ENCODE data around the gene SMIM45.

DNA sequence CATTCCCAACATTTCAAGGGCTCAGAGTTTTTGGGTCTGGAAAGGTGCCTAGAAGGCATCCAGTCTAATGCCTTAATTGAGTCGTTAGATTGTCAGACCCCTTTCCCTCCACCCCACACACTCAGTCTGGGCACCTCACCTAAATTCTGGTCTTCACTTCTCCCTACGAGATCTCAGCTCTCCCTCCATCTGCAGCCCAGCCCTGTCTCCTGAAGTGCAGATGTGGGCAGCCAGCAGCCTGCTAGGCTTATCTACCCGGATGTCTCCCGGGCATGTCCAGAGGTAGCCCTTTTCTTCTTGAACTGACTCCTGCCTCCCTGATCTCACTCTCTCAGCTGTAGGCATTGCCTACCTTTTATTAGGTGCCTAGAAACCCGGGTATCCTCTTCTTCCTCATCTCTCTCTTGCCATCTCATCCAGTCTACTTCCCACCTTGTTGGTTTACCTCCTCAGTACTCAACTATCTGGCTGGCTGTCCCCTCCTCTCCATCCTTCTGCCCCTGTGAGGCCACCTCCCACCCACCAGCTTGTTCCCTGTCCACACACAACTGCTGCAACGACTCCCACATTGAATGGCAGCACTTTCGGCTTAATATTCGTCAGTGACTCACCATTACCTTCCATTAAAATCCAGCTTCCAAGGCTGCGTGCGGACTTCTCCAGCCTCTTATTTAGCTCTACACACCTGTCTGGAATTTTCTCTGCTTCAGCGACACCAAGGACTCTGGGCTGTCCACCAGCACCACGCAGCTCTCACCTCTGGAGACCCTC lies 23.5 kb downstream of the SMIM45 start:
- no peak for TF ChIP-seq SMC3 (IDR thresholded peaks at IDR 0.05; ENCODE audit: low read depth, low read length)
- TF ChIP-seq POLR2A (IDR thresholded peaks at IDR 0.05; ENCODE audit: low read depth, low read length) = no peak
- TF ChIP-seq, protein P1, sequence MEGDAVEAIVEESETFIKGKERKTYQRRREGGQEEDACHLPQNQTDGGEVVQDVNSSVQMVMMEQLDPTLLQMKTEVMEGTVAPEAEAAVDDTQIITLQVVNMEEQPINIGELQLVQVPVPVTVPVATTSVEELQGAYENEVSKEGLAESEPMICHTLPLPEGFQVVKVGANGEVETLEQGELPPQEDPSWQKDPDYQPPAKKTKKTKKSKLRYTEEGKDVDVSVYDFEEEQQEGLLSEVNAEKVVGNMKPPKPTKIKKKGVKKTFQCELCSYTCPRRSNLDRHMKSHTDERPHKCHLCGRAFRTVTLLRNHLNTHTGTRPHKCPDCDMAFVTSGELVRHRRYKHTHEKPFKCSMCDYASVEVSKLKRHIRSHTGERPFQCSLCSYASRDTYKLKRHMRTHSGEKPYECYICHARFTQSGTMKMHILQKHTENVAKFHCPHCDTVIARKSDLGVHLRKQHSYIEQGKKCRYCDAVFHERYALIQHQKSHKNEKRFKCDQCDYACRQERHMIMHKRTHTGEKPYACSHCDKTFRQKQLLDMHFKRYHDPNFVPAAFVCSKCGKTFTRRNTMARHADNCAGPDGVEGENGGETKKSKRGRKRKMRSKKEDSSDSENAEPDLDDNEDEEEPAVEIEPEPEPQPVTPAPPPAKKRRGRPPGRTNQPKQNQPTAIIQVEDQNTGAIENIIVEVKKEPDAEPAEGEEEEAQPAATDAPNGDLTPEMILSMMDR (conservative IDR thresholded peaks at IDR 0.05; ENCODE audit: low read depth, low read length) = no peak

Measured in IMR-90 (cell line).